ENCODE results near the gene SLC4A5. TPM values are rescaled to one million over a fixed set of nuclear protein-coding genes. Genes with fewer than 3 reads are reported as not detected.

SLC4A5 gene
- total and polyA plus RNA-seq, 4 donors: 1.2 to 22.3 (median 3.2) TPM

DNA sequence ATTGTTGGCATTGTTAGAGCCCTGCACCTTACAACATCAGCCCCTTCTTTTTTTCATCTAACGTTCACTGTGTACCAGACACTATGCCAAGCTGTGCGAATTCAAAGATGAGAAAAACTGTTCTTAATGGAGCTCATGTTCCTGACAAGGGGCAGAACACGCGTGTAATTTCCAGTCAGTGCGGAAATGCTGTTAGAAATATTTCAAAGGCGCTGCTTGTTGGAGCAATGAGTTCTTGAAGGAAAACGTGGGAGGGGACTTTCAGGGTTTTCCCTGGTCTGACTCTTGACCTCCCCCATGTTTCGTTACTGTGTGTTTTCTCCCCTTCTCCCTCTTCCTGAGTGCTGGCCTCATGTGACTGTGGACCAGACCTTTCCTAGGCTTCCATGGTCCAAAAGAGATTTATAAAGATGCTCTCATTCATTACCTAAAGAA lies 143.3 kb downstream of the SLC4A5 start:
- peak in 2 of 6 donors; percentile 28 to 31 for DNase-seq (ENCODE audit: low read depth in 4 of 6, low spot score in 6 of 6)
- Histone ChIP-seq H3K4me1 (ENCODE audit: control insufficient read depth, insufficient read depth, low read length) (peaks cover 18% of the 10 kb centered on the region), H3K9me3 (ENCODE audit: control insufficient read depth, insufficient read depth, low read length) (no peaks in the 10 kb centered on the region), H3K36me3 (ENCODE audit: control insufficient read depth, insufficient read depth, low read length) (no peaks in the 10 kb centered on the region), H3K27me3 (ENCODE audit: control insufficient read depth, insufficient read depth, low read length) (no peaks in the 10 kb centered on the region), H3K27ac (ENCODE audit: low read depth, low read length) (no peak overlapping the region), H3K4me3 (ENCODE audit: low read depth, low read length) (peak overlapping the region; percentile 82)
- WGBS (ENCODE audit: insufficient coverage): 7% methylated on average over 8 of the region's 8 CpGs

DNA sequence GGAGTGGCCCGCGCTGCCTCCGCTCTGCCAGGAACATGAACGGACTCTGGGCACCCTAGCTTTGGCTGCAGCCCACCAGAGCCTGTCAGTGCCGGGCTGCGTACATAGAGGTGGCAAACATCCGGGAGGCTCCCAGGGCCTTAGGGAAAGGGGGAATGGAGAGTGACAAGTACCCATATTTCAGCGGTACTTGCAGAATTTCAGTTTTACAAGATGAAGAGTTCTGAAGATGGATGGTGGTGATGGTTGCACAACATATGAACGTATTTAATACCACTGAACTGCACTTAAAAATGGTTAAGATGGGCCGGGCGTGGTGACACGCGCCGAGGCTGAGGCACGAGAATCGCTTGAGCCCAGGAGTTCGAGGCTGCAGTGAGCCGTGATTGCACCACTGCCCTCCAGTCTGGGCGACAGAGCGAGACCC lies 143.9 kb downstream of the SLC4A5 start:
- Histone ChIP-seq H3K4me1 (ENCODE audit: control insufficient read depth, insufficient read depth, low read length) (peaks cover 18% of the 10 kb centered on the region), H3K36me3 (ENCODE audit: control insufficient read depth, insufficient read depth, low read length) (no peaks in the 10 kb centered on the region), H3K27me3 (ENCODE audit: control insufficient read depth, insufficient read depth, low read length) (no peaks in the 10 kb centered on the region), H3K27ac (ENCODE audit: low read depth, low read length) (peak overlapping the region; percentile 92), H3K9me3 (ENCODE audit: control insufficient read depth, insufficient read depth, low read length) (no peaks in the 10 kb centered on the region), H3K4me3 (ENCODE audit: low read depth, low read length) (peak overlapping the region; percentile 82)
- DNase-seq (ENCODE audit: low read depth in 4 of 6, low spot score in 6 of 6): no peak
- WGBS (ENCODE audit: insufficient coverage): 0% methylated on average over 14 of the region's 20 CpGs

DNA sequence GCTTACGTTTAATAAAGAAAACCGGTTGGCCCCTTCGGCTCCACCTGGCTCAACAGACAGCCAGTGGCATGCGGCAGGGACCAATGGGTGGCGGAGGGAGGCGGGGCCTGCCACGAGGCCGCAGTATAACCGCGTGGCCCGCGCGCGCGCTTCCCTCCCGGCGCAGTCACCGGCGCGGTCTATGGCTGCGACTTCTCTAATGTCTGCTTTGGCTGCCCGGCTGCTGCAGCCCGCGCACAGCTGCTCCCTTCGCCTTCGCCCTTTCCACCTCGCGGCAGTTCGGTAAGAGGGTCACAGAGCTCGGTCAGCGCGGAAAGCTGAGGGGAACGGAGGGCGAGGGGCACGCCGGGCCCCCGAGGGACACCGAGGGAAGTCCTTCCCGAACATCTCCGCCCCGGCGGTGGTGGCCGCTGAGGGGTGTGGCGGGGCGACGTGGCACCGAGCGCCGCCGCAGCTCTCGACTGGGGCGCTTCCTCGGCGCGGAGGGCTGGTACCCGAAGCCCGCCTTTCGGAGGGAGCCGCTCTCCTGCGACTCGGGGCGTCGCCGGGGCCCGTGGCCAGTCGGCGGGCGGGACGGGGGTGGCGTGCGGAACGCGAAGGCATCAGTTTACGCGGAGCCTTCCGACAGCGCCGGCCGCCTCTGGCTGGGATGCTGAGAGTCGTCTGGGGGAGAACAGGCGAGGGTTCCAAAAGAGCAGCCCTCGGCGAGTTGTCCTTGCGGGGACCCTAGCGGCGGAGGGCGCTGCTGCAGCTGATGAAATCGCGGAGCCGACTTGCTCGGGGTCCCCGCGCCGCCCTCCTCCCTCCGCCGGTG lies 144.5 kb downstream of the SLC4A5 start, which contains the start of gene MTHFD2:
Gene MTHFD2, plus strand, starts transcription at position 155 of the 814 bp plus-strand sequence. Its CDS starts 27 bp downstream, at position 182.
- Histone ChIP-seq H3K27ac (ENCODE audit: low read depth, low read length) (peak within 1 kb of the TSS; percentile 92), H3K9me3 (ENCODE audit: control insufficient read depth, insufficient read depth, low read length) (no peaks in the 10 kb centered on the region), H3K27me3 (ENCODE audit: control insufficient read depth, insufficient read depth, low read length) (no peaks in the 10 kb centered on the region), H3K36me3 (ENCODE audit: control insufficient read depth, insufficient read depth, low read length) (no peaks in the 10 kb centered on the region), H3K4me3 (ENCODE audit: low read depth, low read length) (peak within 1 kb of the TSS; percentile 82), H3K4me1 (ENCODE audit: control insufficient read depth, insufficient read depth, low read length) (peaks cover 18% of the 10 kb centered on the region)
- peak in 5 of 6 donors; percentile 69 to 98 (median 84) for DNase-seq (ENCODE audit: low read depth in 4 of 6, low spot score in 6 of 6)
- WGBS (ENCODE audit: insufficient coverage): under 1% methylated on average over 96 of the region's 96 CpGs

DNA sequence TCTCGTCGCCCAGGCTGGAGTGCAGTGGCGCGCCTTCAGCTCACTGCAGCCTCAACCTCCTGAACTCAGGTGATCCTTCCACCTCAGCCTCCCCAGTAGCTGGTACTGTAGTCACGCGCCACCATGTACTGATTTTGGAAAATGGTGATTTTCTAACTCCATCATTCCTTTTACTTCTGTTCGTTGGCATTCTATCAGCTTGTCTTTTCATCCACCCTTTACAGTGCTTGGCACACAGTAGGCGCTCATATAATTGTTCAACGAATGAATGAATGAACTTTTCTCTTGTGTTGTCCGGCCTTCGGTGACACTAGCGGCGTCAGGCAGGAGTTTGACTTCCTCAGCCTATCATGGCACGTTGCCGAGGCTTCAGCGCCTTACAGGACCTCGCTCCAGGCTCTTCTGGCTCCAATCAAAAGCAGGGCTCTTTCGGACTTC lies 145.2 kb downstream of the SLC4A5 start:
- no peaks in the 10 kb centered on the region for H3K36me3 ChIP-seq (ENCODE audit: control insufficient read depth, insufficient read depth, low read length)
- peak overlapping the region; percentile 92 for H3K27ac ChIP-seq (ENCODE audit: low read depth, low read length)
- 24% methylated on average over 15 of the region's 18 CpGs for WGBS (ENCODE audit: insufficient coverage)
- H3K9me3 ChIP-seq (ENCODE audit: control insufficient read depth, insufficient read depth, low read length): no peaks in the 10 kb centered on the region
- H3K27me3 ChIP-seq (ENCODE audit: control insufficient read depth, insufficient read depth, low read length): no peaks in the 10 kb centered on the region
- DNase-seq (ENCODE audit: low read depth in 4 of 6, low spot score in 6 of 6): no peak
- peaks cover 18% of the 10 kb centered on the region for H3K4me1 ChIP-seq (ENCODE audit: control insufficient read depth, insufficient read depth, low read length)
- peak overlapping the region; percentile 82 for H3K4me3 ChIP-seq (ENCODE audit: low read depth, low read length)

DNA sequence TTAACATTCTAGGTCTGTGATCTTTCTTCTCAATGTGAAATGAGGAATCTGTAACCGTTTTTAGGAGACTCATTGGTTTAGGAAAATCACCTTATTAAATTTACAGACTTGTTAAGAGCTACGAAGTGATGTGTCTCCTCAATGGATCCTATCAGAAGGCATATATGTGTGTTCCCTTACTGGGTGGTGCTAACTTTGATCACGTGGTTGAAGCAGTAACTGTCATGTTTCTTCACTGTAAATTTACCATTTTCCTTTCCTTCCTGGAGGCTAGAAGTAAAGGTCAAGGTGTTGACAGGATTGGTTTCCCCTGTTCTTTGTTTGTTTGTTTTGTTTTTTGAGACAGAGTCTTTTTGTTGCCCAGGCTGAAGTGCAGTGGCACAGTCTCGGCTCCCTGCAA lies 146.2 kb downstream of the SLC4A5 start:
- WGBS (ENCODE audit: insufficient coverage): no CpG with 5 or more reads among the region's 4 CpGs
- H3K9me3 ChIP-seq (ENCODE audit: control insufficient read depth, insufficient read depth, low read length): no peaks in the 10 kb centered on the region
- H3K4me3 ChIP-seq (ENCODE audit: low read depth, low read length): no peak overlapping the region
- H3K4me1 ChIP-seq (ENCODE audit: control insufficient read depth, insufficient read depth, low read length): peaks cover 18% of the 10 kb centered on the region
- no peak for DNase-seq (ENCODE audit: low read depth in 4 of 6, low spot score in 6 of 6)
- H3K36me3 ChIP-seq (ENCODE audit: control insufficient read depth, insufficient read depth, low read length): no peaks in the 10 kb centered on the region
- no peaks in the 10 kb centered on the region for H3K27me3 ChIP-seq (ENCODE audit: control insufficient read depth, insufficient read depth, low read length)
- H3K27ac ChIP-seq (ENCODE audit: low read depth, low read length): no peak overlapping the region

DNA sequence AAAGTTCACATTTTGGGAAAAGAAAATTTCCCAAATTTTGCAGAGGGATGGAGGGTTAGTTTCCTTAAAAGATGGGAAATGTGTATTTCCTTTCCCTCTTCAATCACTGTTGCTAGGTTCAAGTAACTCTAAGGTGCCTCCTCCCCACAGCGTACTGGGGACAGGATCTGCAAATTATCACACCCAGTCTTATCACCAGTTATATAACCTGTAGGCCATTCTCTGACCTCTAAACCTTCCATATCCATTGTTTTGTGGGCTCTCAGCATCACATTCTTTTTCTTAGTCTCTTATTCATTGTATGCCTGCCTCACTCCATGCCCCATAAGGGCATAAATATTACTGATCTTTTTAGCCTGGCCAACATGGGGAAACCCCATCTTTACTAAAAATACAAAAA lies 148.4 kb downstream of the SLC4A5 start:
- Histone ChIP-seq H3K9me3 (ENCODE audit: control insufficient read depth, insufficient read depth, low read length) (no peaks in the 10 kb centered on the region), H3K36me3 (ENCODE audit: control insufficient read depth, insufficient read depth, low read length) (no peaks in the 10 kb centered on the region), H3K27me3 (ENCODE audit: control insufficient read depth, insufficient read depth, low read length) (no peaks in the 10 kb centered on the region), H3K27ac (ENCODE audit: low read depth, low read length) (no peak overlapping the region), H3K4me3 (ENCODE audit: low read depth, low read length) (no peak overlapping the region), H3K4me1 (ENCODE audit: control insufficient read depth, insufficient read depth, low read length) (peaks cover 18% of the 10 kb centered on the region)
- DNase-seq (ENCODE audit: low read depth in 4 of 6, low spot score in 6 of 6): no peak
- 100% methylated on average over 1 of the region's 1 CpG for WGBS (ENCODE audit: insufficient coverage)

DNA sequence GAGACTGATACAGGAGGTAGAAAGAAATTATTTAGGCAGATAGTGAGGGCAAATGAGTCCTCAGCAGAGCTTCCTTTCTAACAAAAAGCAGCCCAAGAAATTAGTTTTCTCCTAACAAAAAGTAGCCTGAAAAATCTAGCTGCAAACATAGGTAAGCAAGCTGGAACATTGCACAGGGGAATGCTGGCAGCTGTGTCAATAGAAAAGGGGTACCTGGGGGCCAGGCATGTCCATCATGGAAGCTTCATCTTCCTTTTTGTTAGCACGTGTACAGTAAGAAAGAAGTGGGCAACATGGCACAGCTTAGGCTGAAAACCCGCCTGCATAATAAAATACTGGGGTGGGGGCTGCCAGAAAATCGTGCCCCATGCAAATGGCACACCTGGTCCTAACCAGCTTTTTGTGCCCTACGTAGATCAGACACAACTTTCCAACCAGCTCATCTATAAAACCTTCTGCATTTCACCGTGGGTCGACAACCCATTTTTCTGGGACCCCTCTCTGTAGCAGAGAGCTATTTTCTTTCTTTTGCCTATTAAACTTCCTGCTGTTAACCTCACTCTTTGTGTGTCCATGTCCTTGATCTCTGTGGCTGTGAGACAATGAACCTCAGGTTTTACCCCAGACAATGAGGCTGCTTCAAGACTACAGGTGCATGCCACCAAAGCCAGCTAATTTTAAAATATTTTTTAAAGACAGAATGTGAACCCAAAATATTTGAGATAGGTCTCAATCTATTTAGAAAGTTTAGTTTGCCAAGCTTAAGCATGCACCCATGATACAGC lies 151.4 kb downstream of the SLC4A5 start:
- H3K27me3 ChIP-seq (ENCODE audit: control insufficient read depth, insufficient read depth, low read length): no peaks in the 10 kb centered on the region
- H3K27ac ChIP-seq (ENCODE audit: low read depth, low read length): no peak overlapping the region
- WGBS (ENCODE audit: insufficient coverage): 70% methylated on average over 5 of the region's 6 CpGs
- no peak for DNase-seq (ENCODE audit: low read depth in 4 of 6, low spot score in 6 of 6)
- H3K4me1 ChIP-seq (ENCODE audit: control insufficient read depth, insufficient read depth, low read length): no peaks in the 10 kb centered on the region
- no peaks in the 10 kb centered on the region for H3K9me3 ChIP-seq (ENCODE audit: control insufficient read depth, insufficient read depth, low read length)
- no peaks in the 10 kb centered on the region for H3K36me3 ChIP-seq (ENCODE audit: control insufficient read depth, insufficient read depth, low read length)
- no peak overlapping the region for H3K4me3 ChIP-seq (ENCODE audit: low read depth, low read length)

DNA sequence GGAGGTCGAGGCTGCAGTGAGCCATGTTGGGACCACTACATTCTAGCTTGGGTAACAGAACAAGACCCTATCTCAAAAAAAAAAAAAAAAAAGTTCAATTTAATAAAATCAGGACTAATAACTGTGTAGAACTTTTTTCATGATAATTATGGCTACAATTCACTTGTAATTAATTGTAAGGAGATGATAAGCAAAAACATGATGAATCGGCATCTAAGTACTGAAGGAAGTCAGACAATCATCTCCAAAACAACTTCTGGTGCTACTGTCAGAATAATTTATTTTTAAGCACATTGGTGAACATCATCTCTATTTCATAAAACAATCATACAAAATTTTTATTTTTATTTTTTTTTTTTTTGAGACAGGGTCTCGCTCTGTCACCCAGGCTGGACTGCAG lies 154.5 kb downstream of the SLC4A5 start:
- H3K4me1 ChIP-seq (ENCODE audit: control insufficient read depth, insufficient read depth, low read length): no peaks in the 10 kb centered on the region
- no peaks in the 10 kb centered on the region for H3K36me3 ChIP-seq (ENCODE audit: control insufficient read depth, insufficient read depth, low read length)
- WGBS (ENCODE audit: insufficient coverage): 86% methylated on average over 1 of the region's 3 CpGs
- H3K27me3 ChIP-seq (ENCODE audit: control insufficient read depth, insufficient read depth, low read length): no peaks in the 10 kb centered on the region
- H3K9me3 ChIP-seq (ENCODE audit: control insufficient read depth, insufficient read depth, low read length): no peaks in the 10 kb centered on the region
- H3K4me3 ChIP-seq (ENCODE audit: low read depth, low read length): no peak overlapping the region
- DNase-seq (ENCODE audit: low read depth in 4 of 6, low spot score in 6 of 6): no peak
- H3K27ac ChIP-seq (ENCODE audit: low read depth, low read length): no peak overlapping the region

DNA sequence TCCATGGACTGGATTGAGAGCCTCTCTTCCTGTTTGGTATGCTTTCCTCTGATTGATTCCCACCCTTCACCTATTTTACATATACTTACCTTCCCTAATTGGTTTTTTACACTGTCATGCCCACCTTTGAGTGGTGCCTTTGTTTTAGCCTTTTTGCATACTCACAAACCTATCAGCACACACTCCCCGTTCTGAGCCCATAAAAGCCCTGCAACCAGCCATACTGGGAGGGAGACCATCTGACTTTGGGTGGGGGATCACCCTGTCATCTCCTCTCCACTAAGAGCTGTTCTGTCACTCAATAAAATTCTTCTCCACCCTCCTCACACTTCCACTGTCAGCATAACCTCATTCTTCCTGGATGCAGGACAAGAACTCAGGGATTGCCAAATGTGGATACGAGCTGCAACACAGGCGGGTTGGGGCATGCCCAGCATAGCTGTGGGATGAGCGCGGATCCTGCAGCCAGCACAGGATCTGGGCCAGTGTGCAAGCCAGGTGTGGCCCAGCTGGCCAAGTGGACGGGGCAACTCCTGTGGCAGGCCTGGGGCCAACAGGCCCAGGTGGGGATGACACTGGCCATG lies 155.1 kb downstream of the SLC4A5 start:
- Histone ChIP-seq H3K27ac (ENCODE audit: low read depth, low read length) (no peak overlapping the region), H3K9me3 (ENCODE audit: control insufficient read depth, insufficient read depth, low read length) (no peaks in the 10 kb centered on the region), H3K27me3 (ENCODE audit: control insufficient read depth, insufficient read depth, low read length) (no peaks in the 10 kb centered on the region), H3K4me1 (ENCODE audit: control insufficient read depth, insufficient read depth, low read length) (no peaks in the 10 kb centered on the region), H3K4me3 (ENCODE audit: low read depth, low read length) (no peak overlapping the region), H3K36me3 (ENCODE audit: control insufficient read depth, insufficient read depth, low read length) (no peaks in the 10 kb centered on the region)
- 96% methylated on average over 6 of the region's 6 CpGs for WGBS (ENCODE audit: insufficient coverage)
- no peak for DNase-seq (ENCODE audit: low read depth in 4 of 6, low spot score in 6 of 6)
